Liver (tissue), 3 donors: ENCODE data around the gene TBCB.

Experiments
- ATF3 ChIP-seq: IDR thresholded peaks from 2 replicates; pipeline ENCODE4 v1.6.1; 2016; ENCODE audit warnings: antibody characterized with exemption
- CTCF ChIP-seq: fragments of 150-350 bp; IDR thresholded peaks from 2 replicates; pipeline ENCODE4 v1.5.1; 2017; ENCODE audit warnings: improper control_type of control experiment, low read depth, low read length; ENCODE audit not compliant: missing input control
- EGR1 ChIP-seq, 2 donors: IDR thresholded peaks; 2 replicates each; pipeline ENCODE4 v1.6.1; 2016 to 2018; ENCODE audit warnings: antibody characterized with exemption in 2 of 2, low read depth in 2 of 2
- FOXA1 ChIP-seq: IDR thresholded peaks from 2 replicates; pipeline ENCODE4 v1.6.1; 2016; ENCODE audit warnings: antibody characterized with exemption
- GABPA ChIP-seq, 2 donors: IDR thresholded peaks in 1 of 2; conservative IDR thresholded peaks in 1 of 2; 2 replicates each; pipeline ENCODE4 v1.6.1; 2016; ENCODE audit warnings: antibody characterized with exemption in 2 of 2, mild to moderate bottlenecking in 1 of 2, moderate library complexity in 1 of 2
- JUND ChIP-seq, 2 donors: IDR thresholded peaks; 2 replicates each; pipeline ENCODE4 v1.6.1; 2016; ENCODE audit warnings: antibody characterized with exemption in 2 of 2
- MAX ChIP-seq: IDR thresholded peaks from 2 replicates; pipeline ENCODE4 v1.6.1; 2016; ENCODE audit warnings: antibody characterized with exemption
- RAD21 ChIP-seq, 2 donors: IDR thresholded peaks; 2 replicates each; pipeline ENCODE4 v1.6.1; 2016; ENCODE audit warnings: antibody characterized with exemption in 2 of 2, mild to moderate bottlenecking in 2 of 2
- REST ChIP-seq: IDR thresholded peaks from 2 replicates; pipeline ENCODE4 v1.6.1; 2016; ENCODE audit warnings: antibody characterized with exemption, mild to moderate bottlenecking
- SP1 ChIP-seq: IDR thresholded peaks from 2 replicates; pipeline ENCODE4 v1.6.1; 2018; ENCODE audit warnings: antibody characterized with exemption, mild to moderate bottlenecking
- TAF1 ChIP-seq: conservative IDR thresholded peaks from 2 replicates; pipeline ENCODE4 v1.6.1; 2016; ENCODE audit warnings: antibody characterized with exemption, mild to moderate bottlenecking
- YY1 ChIP-seq: IDR thresholded peaks from 2 replicates; pipeline ENCODE4 v1.6.1; 2016; ENCODE audit warnings: antibody characterized with exemption, mild to moderate bottlenecking
- donor health status: healthy.
- donor health status: healthy.

GRCh38 chr19:36115453-36116343 is at the start of gene TBCB:
- TF ChIP-seq CTCF: no peak
- TF ChIP-seq JUND (IDR thresholded peaks at IDR 0.05): no peak
- TF ChIP-seq TAF1: no peak
- no peak for TF ChIP-seq ATF3
- no peak for TF ChIP-seq REST
- TF ChIP-seq SP1: peak; percentile 47
- no peak for TF ChIP-seq YY1
- TF ChIP-seq EGR1 (IDR thresholded peaks at IDR 0.05; ENCODE audit: low read depth in 2 of 2): no peak
- TF ChIP-seq MAX: no peak
- TF ChIP-seq GABPA (IDR thresholded peaks at IDR 0.05 in 1 of 2, conservative IDR thresholded peaks at IDR 0.05 in 1 of 2): no peak
- no peak for TF ChIP-seq RAD21 (IDR thresholded peaks at IDR 0.05)
- TF ChIP-seq FOXA1: no peak
